KBM-7 (cell line): ENCODE data around the gene PNN.
"Not testable (repeated sequence)": the region's sequence is repeated elsewhere in the genome, so short reads cannot be mapped to it uniquely, and the experiment has no call there.

Experiments
- DNase-seq: peaks from one replicate; pipeline ENCODE4 v3.0.0-alpha.2; 2015
- in situ Hi-C: fragments of 300-500 bp; cut with MboI; formaldehyde crosslinking; loops from 2 replicates; pipeline ENCODE4 v1.14.3; 2020; ENCODE audit warnings: low sequenced_read_pairs, low pct_unique_long_range_greater_than_20kb, mixed read lengths

PNN gene

DNA sequence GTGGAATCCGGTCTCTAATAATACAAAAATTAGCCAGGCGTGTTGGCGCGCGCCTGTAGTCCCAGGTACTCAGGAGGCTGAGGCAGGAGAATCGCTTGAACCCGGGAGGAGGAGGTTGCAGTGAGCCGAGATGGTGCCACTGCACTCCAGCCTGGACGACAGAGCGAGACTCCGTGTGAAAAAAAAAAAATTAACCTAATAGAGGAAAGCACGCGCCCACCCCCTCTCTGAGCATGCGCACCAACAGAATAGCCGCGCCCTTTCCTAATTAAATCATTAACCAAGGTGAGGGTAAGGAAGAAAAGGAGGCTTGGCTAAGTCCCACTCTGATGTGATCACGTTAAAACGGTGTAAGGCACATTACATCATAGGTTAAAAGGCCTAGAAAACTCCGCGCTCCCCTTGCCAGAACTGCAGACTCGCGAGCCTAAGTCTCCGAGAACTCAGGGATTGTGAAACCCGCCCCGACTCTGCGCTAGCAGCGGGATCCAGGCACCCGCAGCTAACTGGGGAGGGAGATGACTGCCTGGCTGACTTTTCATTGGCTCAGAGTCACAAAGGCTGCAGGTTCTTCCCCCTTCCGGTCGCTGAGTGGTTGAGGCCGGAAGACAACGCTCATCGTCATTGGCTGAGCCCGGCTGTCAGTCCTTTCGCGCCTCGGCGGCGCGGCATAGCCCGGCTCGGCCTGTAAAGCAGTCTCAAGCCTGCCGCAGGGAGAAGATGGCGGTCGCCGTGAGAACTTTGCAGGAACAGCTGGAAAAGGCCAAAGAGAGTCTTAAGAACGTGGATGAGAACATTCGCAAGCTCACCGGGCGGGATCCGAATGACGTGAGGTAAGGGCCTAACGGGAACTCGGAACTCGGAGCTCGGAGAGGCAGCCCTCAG, at the start of gene PNN:
Gene PNN (plus strand): TSS at position 695 of the 885 bp plus-strand sequence. CDS start 26 bp downstream, at position 721.
- in situ Hi-C loops, result no loop called here
- DNase-seq, result peak; percentile 99

DNA sequence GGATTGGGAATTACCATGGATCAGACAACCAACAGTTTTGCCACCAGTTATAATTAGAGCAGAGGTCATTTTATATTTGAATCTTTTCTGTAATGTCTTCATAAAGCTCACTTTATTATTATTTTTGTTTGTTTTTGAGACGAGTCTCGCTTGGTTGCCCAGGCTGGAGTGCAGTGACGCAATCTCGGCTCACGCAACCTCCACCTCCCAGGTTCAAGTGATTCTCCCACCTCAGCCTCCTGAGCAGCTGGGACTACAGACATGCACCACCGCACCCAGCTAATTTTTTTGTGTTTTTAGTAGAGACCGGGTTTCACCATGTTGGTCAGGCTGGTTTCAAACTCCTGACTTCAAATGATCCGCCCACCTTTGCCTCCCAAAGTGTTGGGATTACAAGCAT, 37.2 kb upstream of the PNN start:
- in situ Hi-C loops, DNase-seq: not testable (repeated sequence)

DNA sequence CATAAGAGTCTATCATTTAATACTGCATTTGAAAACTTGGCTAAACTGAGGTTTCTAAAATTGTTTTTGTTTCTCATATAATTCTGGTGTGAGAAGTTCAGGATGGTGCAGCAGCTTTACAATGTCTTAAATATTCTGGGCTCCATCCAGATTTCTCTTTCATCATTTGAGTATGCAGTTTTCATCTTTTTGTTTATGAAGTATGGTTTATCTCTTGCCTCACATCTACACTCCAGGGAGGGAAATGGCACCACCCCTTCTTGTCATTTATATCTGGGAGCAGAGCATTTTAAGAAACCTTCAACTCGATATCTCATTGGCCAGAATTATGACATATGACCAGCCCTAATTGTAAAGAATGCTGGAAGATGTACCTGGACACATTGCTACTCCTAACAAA, 36.6 kb upstream of the PNN start:
- no peak for DNase-seq
- in situ Hi-C loops, result no loop called here

DNA sequence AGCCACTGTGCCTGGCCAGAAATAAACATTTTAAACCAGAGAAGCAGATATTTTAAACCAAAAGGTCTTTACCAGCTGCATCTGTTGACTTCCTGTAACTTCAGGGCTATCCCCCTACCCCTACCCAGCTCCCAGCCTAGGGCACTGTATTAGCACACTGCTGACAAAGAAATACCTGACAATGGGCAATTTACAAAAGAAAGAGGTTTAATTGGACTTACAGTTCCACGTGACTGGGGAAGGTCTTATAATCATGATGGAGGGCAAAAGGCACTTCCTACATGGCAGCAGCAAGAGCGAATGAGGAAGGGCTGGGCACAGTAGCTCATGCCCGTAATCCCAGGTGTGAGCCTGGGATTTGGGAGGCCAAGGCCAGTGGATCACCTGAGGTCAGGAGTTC, 34.9 kb upstream of the PNN start:
- no peak for DNase-seq
- in situ Hi-C loops, result no loop called here

DNA sequence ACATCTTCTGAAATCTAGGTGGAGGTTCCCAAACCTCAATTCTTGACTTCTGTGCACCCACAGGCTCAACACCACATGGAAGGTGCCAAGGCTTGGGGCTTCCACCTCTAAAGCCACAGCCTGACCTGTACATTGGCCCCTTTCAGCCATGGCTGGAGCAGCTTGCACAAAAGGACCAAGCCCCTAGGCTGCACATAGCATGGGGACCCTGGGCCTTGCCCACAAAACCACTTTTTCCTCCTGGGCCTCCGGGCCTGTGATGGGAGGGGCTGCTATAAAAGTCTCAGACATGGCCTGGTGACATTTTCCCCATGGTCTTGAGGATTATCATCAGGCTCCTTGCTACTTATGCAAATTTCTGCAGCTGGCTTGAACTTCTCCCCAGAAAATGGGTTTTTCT, 33.4 kb upstream of the PNN start:
- in situ Hi-C loops, DNase-seq: not testable (repeated sequence)

DNA sequence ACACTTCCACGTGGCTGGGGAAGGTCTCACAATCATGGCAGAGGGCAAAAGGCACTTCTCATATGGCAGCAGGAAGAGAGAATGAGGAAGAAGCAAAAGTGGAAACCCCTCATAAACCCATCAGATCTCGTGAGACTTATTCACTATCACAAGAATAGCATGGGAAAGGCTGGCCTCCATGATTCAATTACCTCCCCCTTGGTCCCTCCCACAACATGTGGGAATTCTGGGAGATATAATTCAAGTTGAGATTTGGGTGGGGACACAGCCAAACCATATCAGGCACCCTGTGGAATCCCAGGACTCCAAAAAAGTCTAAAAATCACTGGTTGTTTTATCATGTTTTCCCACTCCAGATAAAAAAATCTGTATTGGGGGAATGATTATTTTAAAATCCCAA, 31.8 kb upstream of the PNN start:
- in situ Hi-C loops, result not testable (repeated sequence)
- DNase-seq, result peak; percentile 43

DNA sequence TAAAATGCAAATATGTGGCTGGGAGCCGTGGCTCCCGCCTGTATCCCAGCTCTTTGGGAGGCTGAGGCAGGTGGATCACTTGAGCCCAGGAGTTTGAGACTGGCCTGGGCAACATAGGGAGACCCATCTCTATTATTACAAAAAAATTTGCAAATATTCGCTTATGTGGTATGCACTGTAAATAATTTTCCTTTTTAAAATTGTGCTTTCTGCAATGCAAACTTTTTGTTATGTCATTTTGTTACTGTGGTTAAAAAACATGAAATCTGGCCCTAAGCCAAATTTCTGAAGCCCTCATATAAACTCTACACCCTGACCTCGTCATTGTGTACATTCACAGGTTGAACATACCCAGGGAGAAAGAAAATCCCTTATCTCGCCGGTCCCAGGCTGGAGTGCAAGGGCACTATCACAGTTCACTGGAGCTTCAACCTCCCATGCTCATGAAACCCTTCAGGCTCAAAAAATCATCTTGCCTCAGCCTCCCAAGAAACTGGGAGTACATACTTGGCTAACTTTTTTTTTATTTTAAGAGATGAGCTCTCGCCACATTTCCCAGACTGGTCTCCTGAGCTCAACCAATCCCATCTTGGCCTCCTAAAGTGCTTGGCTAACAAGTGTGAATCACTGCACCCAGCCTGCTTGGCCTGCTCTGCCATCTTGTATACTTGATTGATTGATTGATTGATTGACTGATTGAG, 29.6 kb upstream of the PNN start:
- DNase-seq, result peak; percentile 8
- in situ Hi-C loops, result no loop called here

DNA sequence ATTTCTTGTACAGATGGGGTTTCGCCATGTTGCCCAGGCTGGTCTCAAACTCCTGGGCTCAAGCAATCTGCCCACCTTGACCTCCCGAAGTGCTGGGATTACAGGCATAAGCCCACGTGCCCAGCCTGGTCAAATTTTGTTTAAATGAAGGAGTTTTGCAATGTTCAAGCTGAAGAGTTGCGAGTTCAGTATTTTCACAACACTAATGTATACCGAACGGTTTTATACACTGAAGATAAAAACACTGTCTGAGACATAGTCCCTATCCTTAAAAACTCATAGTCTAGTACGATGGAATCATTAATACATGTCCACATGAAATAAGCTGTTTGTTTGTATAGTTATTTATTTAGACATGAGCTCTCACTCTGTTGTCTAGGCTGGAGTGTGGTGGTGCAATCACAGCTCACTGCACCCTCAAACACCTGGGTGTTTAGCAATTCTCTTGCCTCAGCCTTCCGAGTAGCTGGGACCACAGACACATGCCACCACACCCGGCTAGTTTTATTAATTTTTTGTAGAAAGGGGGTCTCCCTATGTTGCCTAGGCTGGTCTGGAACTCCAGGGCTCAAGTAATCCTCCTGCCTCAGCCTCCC, 20.4 kb upstream of the PNN start:
- DNase-seq, result no peak
- in situ Hi-C loops, result no loop called here

DNA sequence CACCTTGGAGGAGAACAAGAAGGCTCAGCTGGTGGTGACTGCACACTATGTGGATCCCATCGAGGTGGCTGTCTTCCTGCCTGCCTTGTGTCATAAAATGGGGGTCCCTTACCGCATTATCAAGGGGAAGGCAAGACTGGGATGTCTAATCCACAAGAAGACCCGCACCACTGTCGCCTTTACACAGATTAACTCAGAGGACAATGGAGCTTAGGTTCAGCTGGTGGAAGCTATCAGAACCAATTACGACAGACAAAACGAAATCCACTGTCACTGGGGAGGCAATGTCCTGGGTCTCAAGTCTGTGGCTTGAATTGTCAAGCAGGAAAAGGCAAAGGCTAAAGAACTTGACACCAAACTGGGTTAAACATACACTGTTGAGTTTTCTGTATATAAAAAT, 17.6 kb upstream of the PNN start:
- in situ Hi-C loops, result no loop called here

DNA sequence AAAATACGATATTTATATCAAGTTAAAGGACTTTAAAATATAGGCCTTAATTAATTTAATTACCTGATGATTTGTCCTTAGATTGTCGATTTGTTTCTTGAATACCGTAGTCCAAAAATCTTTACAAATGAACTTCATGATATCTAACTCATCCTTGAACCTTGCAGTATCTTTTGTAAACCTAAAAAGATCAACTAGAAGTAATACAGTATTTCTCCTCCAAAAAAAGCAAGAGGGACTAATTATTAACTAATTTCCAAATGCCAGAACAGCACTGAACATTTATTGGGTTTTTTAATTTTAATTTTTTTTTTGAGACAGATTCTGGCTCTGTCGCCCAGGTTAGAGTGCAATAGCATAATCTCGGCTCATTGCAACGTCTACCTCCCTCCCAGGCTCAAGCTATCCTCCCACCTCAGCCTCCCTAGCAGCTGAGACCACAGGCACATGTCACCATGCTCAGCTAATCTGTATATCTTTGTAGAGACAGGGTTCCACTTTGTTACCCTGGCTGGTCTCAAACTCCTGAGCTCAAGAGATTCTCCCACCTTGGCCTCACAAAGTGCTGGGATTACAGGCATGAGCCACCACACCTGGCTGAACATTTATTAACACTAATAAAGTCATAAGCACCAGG, 16.7 kb upstream of the PNN start:
- DNase-seq, result no peak
- in situ Hi-C loops, result no loop called here

More for the DNA sequence above, 17.6 kb upstream of the PNN start:
- no peak for DNase-seq

DNA sequence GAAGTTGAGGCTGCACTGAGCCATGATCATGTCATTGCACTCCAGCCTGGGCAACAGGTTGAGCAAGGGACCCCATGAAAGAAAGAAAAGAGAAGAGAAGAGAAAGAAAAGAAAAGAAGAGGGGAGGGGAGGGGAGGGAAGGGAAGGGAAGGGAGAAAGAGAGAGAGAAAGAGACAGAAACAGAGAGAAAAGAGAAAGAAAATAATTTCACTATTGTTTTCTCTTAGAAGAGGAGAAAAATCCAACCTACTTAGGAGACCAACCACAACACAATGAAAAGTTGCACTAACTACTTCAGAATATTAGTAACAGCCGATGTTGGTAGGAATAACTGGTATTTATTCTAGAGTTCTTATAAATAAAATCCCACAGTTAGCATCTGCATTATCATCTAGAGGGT, 14.6 kb upstream of the PNN start:
- no peak for DNase-seq
- in situ Hi-C loops, result no loop called here

DNA sequence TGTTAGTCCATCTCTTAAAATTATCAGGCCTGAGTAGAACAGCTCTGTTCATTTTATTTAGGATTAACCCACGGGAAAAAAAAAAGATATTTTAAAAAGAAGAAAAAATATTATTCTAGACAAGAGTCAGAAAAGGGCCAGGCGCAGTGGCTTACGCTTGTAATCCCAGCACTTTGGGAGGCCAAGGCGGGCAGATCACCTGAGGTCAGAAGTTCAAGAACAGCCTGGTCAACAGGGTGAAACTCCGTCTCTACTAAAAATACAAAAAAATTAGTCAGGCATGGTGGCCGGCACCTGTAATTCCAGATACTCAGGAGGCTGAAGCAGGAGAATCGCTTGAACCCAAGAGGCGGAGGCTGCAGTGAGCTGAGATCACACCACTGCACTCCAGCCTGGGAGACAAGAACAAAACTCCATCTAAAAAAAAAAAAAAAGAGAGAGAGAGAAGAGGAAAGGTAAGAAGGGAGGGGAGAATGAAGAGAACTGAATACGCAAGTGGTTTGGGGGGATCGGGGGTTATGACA, 7.2 kb upstream of the PNN start:
- in situ Hi-C loops, DNase-seq: not testable (repeated sequence)

DNA sequence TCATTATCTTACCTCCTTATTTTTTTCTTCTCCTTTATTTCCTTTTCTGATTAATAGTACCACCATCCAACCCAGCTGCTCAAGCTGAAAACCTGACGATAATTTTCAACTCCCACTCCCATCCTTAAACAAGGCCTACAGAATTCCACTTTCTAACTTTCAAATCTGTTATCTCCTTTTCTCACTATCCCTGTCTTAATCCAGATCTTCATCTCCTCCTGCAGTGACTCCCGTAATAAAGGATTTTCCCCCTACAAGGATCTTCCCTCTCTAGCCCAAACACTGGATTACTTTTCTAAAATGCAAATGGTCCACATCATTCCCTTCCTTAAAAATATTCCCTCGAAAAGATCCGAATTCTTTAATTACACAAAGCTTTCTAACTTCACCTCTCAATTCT, 6.5 kb upstream of the PNN start:
- in situ Hi-C loops, result no loop called here
- DNase-seq, result no peak

DNA sequence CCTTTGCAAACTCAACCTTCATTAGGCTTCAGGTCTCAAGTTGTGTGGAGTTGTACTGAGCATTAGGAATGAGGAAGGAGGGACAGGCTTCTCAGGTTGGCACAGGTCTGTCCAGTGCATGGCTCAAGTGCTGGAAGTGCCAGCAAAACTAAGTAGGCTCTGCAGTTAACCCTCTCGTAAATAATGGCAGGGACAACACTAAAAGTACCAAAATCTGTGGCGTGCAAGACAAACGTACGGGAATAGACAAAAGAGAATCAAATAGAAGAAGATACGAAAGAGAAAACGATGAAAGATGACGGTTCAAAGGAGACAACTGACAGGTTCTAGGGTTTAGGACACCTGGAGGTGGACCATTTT, 5.5 kb upstream of the PNN start:
- in situ Hi-C loops, result no loop called here
- DNase-seq, result no peak

DNA sequence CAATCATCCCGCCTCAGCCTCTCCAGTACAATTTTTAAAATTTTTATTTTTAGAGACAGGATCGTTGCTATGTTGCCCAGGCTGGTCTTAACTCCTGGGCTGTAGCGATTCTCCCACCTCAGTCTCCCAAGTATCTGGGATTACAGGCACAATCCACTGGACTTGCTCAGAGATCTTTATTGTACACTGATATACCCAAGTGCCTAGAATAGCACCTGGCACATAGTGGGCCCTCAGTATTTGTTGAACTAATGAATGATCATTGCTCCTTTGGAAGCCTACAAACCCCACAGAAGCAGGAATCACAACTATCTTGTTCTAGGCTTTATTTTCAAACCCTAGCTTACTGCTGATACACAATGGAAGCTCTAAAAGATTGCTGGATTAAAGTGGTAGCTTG, 1.9 kb upstream of the PNN start:
- DNase-seq, result no peak
- in situ Hi-C loops, result no loop called here

DNA sequence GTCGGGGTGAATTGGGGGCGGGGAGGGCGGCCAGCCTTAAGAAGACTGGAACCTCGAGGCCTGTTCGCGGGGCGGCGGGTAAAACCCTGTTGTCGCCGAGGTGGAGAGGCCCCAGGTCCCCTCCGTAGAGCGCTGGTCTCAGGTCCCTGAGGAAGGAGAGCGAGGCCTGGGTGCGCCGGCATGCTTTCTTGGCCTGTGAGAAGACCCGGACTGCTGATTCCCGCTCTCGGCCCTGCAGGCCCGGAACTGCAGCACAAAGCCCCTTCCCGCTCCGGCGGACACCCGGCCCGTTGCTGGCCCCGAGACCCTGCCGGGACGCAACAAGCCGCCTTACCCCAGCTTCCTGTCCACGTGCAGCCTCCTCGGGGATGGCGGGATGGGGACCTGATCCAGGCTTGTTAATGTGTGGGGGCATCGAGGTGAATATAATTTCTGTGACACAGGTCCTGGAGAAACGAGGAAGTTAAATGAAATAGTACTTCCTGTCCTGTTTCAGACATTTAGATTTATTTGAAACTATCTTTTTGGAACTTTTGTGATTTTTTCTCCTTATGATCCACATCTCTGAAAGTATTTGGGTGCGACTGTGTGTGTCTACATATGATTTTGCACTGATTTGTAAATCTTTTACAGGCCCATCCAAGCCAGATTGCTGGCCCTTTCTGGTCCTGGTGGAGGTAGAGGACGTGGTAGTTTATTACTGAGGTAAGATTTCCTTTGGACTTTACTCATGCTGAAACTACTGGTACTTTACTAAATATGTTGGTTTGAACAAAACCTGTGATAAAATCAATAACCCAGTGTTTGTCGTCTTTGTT, 600 bp downstream of the PNN start:
- peak; percentile 76 for DNase-seq
- in situ Hi-C loops, result no loop called here

DNA sequence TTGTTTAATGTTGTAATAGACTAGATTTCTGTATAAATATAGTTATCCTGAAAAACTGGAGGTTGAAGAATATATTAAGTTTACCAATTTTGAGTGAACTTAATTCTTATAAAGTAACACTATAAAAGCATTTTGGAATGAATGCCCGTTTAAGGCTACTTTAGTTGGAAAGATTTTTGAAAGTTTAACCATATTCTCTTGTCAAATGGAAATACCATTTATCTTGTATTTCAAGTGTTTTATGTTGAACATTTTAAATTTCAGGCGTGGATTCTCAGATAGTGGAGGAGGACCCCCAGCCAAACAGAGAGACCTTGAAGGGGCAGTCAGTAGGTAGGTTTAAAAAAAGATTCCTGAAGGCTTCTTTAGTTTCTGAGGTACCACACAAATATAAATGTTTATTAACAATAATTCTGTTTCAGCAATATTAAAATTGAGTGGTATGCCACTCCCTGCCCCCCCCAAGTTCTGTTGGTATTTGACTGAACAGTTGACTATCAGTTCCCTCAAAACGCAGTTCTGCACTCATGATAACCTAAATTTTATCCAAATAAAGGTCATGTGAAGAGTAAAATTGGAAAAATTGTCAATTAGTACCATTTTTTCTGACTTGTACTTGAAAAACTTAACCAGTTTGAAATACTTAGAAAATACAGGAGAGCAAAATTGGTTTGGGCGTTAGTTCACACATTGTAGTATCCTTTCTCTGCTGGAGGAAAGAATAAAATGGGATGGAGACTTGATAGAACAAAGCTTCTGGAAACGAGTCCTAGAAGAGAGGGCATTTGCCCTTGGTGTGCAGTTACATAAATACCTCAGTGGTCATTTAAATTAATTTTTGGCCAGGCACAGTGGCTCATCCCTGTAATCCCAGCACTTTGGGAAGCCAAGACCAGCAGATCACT, 1.5 kb downstream of the PNN start:
- DNase-seq, result no peak
- in situ Hi-C loops, result no loop called here

DNA sequence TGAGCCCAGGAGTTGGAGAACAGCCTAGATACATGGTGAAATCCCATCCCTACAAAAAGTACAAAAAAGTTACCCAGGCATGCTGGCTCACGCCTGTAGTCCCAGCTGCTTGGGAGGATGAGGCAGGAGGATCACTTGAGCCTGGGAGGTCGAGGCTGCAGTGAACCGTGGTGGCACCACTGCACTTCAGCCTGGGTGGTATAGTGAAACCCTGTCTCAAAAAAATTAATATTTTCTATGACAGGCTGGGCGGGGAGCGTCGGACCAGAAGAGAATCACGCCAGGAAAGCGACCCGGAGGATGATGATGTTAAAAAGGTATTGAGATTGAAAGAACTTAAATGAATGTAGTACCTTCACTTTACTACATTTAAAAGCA, 2.1 kb downstream of the PNN start:
- DNase-seq, result no peak
- in situ Hi-C loops, result no loop called here
